ENCODE data around the gene ARL15. TPM values are rescaled to one million over a fixed set of nuclear protein-coding genes. Genes with fewer than 3 reads are reported as not detected.

The ARL15 gene
- total and polyA plus RNA-seq, 2 of the 4 experiments (the other 2 are of a cell fraction): 7.3 to 19.2 TPM

DNA sequence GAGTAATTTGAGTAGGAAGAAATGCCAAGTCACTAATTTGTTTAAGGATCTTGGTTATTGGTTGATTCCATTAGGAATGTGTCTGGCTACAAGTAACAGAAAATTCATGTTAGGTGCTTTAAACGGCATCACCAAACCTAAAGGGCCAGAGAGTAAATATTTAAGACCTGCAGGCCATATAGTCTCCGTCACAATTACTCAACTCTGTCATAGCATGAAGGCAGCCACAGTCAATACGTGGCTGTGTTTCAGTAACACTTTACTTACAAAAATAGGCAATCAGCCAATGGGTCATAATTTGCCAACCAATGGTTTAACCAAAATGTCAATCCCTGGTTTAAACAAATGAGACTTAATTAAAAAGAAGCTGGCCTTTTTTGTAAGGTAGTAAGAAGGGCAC is 98.5 kb downstream of the ARL15 start:
- Histone ChIP-seq H2BK120ac (ENCODE audit: low read depth, low read length) (no peak overlapping the region), H3K36me3 (ENCODE audit: control insufficient read depth, insufficient read depth, low read length) (no peaks in the 10 kb centered on the region), H3K9me1 (ENCODE audit: insufficient read depth, low read length) (0 out of 2 replicates have a peak, but pooled peaks cover 3% of the 10 kb centered on the region), H3K56ac (ENCODE audit: extremely low read depth, insufficient read depth, low read length) (no peak overlapping the region), H2AK9ac (replicated peaks; ENCODE audit: low read depth, low read length, poor library complexity) (no peak overlapping the region), H2BK20ac (ENCODE audit: low read depth, low read length) (no peak overlapping the region), H3K9me3 (ENCODE audit: control insufficient read depth, insufficient read depth, low read length) (no peaks in the 10 kb centered on the region), H4K8ac (ENCODE audit: low read depth in 2 of 2, low read length in 2 of 2) (no peak overlapping the region), H2BK5ac (ENCODE audit: low read depth, low read length, poor library complexity, severe bottlenecking) (no peak overlapping the region), H4K91ac (ENCODE audit: insufficient read depth, low read depth, low read length) (no peak overlapping the region), H3K27me3 (ENCODE audit: control insufficient read depth, insufficient read depth, low read length) (no peaks in the 10 kb centered on the region), H3K4me1 (ENCODE audit: control insufficient read depth, insufficient read depth, low read length) (peaks cover 3% of the 10 kb centered on the region; the same call in 1 of the 2 replicates), H4K20me1 (ENCODE audit: insufficient read depth, low read length) (no peaks in the 10 kb centered on the region), H3K27ac (ENCODE audit: insufficient read depth, low read length) (no peak overlapping the region), H3K4me3 (ENCODE audit: insufficient read depth, low read depth, low read length) (no peak overlapping the region), H2AK5ac (ENCODE audit: low read depth, low read length) (no peak overlapping the region), H4K5ac (ENCODE audit: low read depth, low read length) (no peak overlapping the region), H3K23ac (ENCODE audit: low read depth, low read length) (no peak overlapping the region), H3K18ac (ENCODE audit: low read depth, low read length) (no peak overlapping the region), H3K79me1 (ENCODE audit: low read depth in 1 of 2, low read length in 2 of 2) (peaks cover 7 to 9% of the 10 kb centered on the region in 2 experiments; a peak in 2 of 4 replicates), H3K9ac (ENCODE audit: low read depth, low read length) (no peak overlapping the region), H2BK15ac (ENCODE audit: low read depth, low read length) (no peak overlapping the region), H3K4ac (ENCODE audit: low read depth, low read length) (no peak overlapping the region), H3K14ac (replicated peaks; ENCODE audit: low read depth, low read length) (no peak overlapping the region), H2AFZ (replicated peaks; ENCODE audit: low read length, poor library complexity) (no peak overlapping the region), H3K4me2 (ENCODE audit: low read depth, low read length) (no peak overlapping the region)
- no TSS peak for BruUV-seq (replicated peaks)
- DNase-seq: no peak
- ATAC-seq (ENCODE audit: low read depth): no peak
- dilution Hi-C loops (cut with HindIII; ENCODE audit: low sequenced_read_pairs, unreplicated experiment): no loop called here
- WGBS, 2 experiments (ENCODE audit: extremely low coverage in 2 of 2, insufficient read length in 1 of 2): no CpG with 5 or more reads among the region's 3 CpGs
- in situ Hi-C loops (cut with MboI; ENCODE audit: low sequenced_read_pairs): loop anchor here (25.0 kb wide), 1 partner anchor 1250 kb away; no protein-coding TSS in a partner anchor
- POLR2A ChIA-PET (ENCODE audit: unreplicated experiment): interaction anchor here (1.0 kb wide), 1 partner anchor 731 kb away, joined by 23 read pairs; no protein-coding TSS in a partner anchor
- CTCF ChIA-PET: no interaction called here
- TF ChIP-seq RAD21 (IDR thresholded peaks at IDR 0.05; ENCODE audit: low read length): no peak
- TF ChIP-seq, protein P1, sequence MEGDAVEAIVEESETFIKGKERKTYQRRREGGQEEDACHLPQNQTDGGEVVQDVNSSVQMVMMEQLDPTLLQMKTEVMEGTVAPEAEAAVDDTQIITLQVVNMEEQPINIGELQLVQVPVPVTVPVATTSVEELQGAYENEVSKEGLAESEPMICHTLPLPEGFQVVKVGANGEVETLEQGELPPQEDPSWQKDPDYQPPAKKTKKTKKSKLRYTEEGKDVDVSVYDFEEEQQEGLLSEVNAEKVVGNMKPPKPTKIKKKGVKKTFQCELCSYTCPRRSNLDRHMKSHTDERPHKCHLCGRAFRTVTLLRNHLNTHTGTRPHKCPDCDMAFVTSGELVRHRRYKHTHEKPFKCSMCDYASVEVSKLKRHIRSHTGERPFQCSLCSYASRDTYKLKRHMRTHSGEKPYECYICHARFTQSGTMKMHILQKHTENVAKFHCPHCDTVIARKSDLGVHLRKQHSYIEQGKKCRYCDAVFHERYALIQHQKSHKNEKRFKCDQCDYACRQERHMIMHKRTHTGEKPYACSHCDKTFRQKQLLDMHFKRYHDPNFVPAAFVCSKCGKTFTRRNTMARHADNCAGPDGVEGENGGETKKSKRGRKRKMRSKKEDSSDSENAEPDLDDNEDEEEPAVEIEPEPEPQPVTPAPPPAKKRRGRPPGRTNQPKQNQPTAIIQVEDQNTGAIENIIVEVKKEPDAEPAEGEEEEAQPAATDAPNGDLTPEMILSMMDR (conservative IDR thresholded peaks at IDR 0.05; ENCODE audit: low read depth, low read length): no peak
- no peak for TF ChIP-seq MAFK (IDR thresholded peaks at IDR 0.05; ENCODE audit: low read depth, low read length)
- TF ChIP-seq, protein P2, sequence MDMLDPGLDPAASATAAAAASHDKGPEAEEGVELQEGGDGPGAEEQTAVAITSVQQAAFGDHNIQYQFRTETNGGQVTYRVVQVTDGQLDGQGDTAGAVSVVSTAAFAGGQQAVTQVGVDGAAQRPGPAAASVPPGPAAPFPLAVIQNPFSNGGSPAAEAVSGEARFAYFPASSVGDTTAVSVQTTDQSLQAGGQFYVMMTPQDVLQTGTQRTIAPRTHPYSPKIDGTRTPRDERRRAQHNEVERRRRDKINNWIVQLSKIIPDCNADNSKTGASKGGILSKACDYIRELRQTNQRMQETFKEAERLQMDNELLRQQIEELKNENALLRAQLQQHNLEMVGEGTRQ (IDR thresholded peaks at IDR 0.05; ENCODE audit: low read depth, low read length): no peak
- intact Hi-C loops (cut with micrococcal nuclease): loop anchor here (10.0 kb wide), 3 partner anchors 217 to 647 kb away; partner anchors contain the start of gene NDUFS4
